ENCODE results near the gene TMPRSS13. TPM values are rescaled to one million over a fixed set of nuclear protein-coding genes. Genes with fewer than 3 reads are reported as not detected.

The TMPRSS13 gene
- polyA plus RNA-seq, 1 donor from 2014 or later, result not detected

GRCh38 chr11:117912497-117912896 is 16.7 kb downstream of the TMPRSS13 start:
- Histone ChIP-seq H2AFZ (ENCODE audit: low read depth, low read length) (no peak overlapping the region), H3K9me3 (ENCODE audit: low read length) (no peaks in the 10 kb centered on the region), H3K9me2 (ENCODE audit: insufficient read depth, low read length) (no peaks in the 10 kb centered on the region), H3K27me3 (ENCODE audit: insufficient read depth, low read depth, low read length) (no peaks in the 10 kb centered on the region), H3K4me2 (ENCODE audit: low read length) (no peak overlapping the region), H3K4me3 (ENCODE audit: low read length) (no peak overlapping the region), H4K20me1 (ENCODE audit: insufficient read depth) (no peaks in the 10 kb centered on the region), H3K36me3 (ENCODE audit: insufficient read depth, low read length) (no peaks in the 10 kb centered on the region), H3F3A (ENCODE audit: insufficient read depth, low read length, poor library complexity, severe bottlenecking) (no peaks in the 10 kb centered on the region), H3K27ac (ENCODE audit: low read length) (no peak overlapping the region), H3K9ac (ENCODE audit: low read length) (no peak overlapping the region), H3K79me2 (replicated peaks; ENCODE audit: insufficient read depth, low read length) (no peaks in the 10 kb centered on the region)
- no peak for TF ChIP-seq CTCF (IDR thresholded peaks at IDR 0.05; ENCODE audit: poor library complexity, severe bottlenecking)
- TF ChIP-seq EP300 (conservative IDR thresholded peaks at IDR 0.05; ENCODE audit: poor library complexity, severe bottlenecking), result no peak
- no peak for TF ChIP-seq TAF1 (IDR thresholded peaks at IDR 0.05; ENCODE audit: low read depth)
- no peak for TF ChIP-seq SMC3 (conservative IDR thresholded peaks at IDR 0.05; ENCODE audit: poor library complexity)
- TF ChIP-seq EZH2 (IDR thresholded peaks at IDR 0.05; ENCODE audit: borderline replicate concordance, insufficient read depth, low read length, poor library complexity, severe bottlenecking), result no peak
- no peak for TF ChIP-seq RAD21 (conservative IDR thresholded peaks at IDR 0.05)
- TF ChIP-seq POLR2AphosphoS5 (IDR thresholded peaks at IDR 0.05), result no peak
- TF ChIP-seq MXI1 (conservative IDR thresholded peaks at IDR 0.05; ENCODE audit: poor library complexity, severe bottlenecking), result no peak
- TF ChIP-seq REST (IDR thresholded peaks at IDR 0.05; ENCODE audit: borderline replicate concordance), result no peak

- H3K27ac ChIP-seq (ENCODE audit: low read length), result no peak overlapping the region
Observed at GRCh38 chr11:117911694-117912093, 17.5 kb downstream of the TMPRSS13 start.

More at GRCh38 chr11:117911694-117912093, 17.5 kb downstream of the TMPRSS13 start:
- H2AFZ ChIP-seq (ENCODE audit: low read depth, low read length), result no peak overlapping the region
- H3K36me3 ChIP-seq (ENCODE audit: insufficient read depth, low read length), result no peaks in the 10 kb centered on the region
- no peak overlapping the region for H3K9ac ChIP-seq (ENCODE audit: low read length)
- no peaks in the 10 kb centered on the region for H4K20me1 ChIP-seq (ENCODE audit: insufficient read depth)
- H3K27me3 ChIP-seq (ENCODE audit: insufficient read depth, low read depth, low read length), result no peaks in the 10 kb centered on the region
- H3F3A ChIP-seq (ENCODE audit: insufficient read depth, low read length, poor library complexity, severe bottlenecking), result no peaks in the 10 kb centered on the region
- H3K9me3 ChIP-seq (ENCODE audit: low read length), result no peaks in the 10 kb centered on the region
- H3K4me3 ChIP-seq (ENCODE audit: low read length), result no peak overlapping the region
- no peaks in the 10 kb centered on the region for H3K79me2 ChIP-seq (replicated peaks; ENCODE audit: insufficient read depth, low read length)
- TF ChIP-seq SMC3 (conservative IDR thresholded peaks at IDR 0.05; ENCODE audit: poor library complexity), result no peak
- no peak for TF ChIP-seq REST (IDR thresholded peaks at IDR 0.05; ENCODE audit: borderline replicate concordance)
- no peak for TF ChIP-seq CTCF (IDR thresholded peaks at IDR 0.05; ENCODE audit: poor library complexity, severe bottlenecking)
- no peak for TF ChIP-seq EZH2 (IDR thresholded peaks at IDR 0.05; ENCODE audit: borderline replicate concordance, insufficient read depth, low read length, poor library complexity, severe bottlenecking)
- TF ChIP-seq RAD21 (conservative IDR thresholded peaks at IDR 0.05), result no peak
- no peak for TF ChIP-seq POLR2AphosphoS5 (IDR thresholded peaks at IDR 0.05)
- no peak for TF ChIP-seq EP300 (conservative IDR thresholded peaks at IDR 0.05; ENCODE audit: poor library complexity, severe bottlenecking)
- no peak for TF ChIP-seq TAF1 (IDR thresholded peaks at IDR 0.05; ENCODE audit: low read depth)
- TF ChIP-seq MXI1 (conservative IDR thresholded peaks at IDR 0.05; ENCODE audit: poor library complexity, severe bottlenecking), result no peak
- no peak overlapping the region for H3K4me2 ChIP-seq (ENCODE audit: low read length)
- no peaks in the 10 kb centered on the region for H3K9me2 ChIP-seq (ENCODE audit: insufficient read depth, low read length)

Data from neural cell (in vitro differentiated cells).